Heart right ventricle (tissue), 16 donors: ENCODE measurements around the gene HORMAD1. TPM values are rescaled to one million over a fixed set of nuclear protein-coding genes. Genes with fewer than 3 reads are reported as not detected.

Experiments used
- ATAC-seq, 8 donors: fragments of 200-7000 bp; cut with Tn5 transposase; one replicate each; pipeline ENCODE4 v1.9.1; 2020; ENCODE audit warnings: mild to moderate bottlenecking in 8 of 8, moderate library complexity in 8 of 8, moderate number of reproducible peaks in 1 of 8
- DNase-seq, 2 donors: peaks; one replicate each; pipeline ENCODE4 v3.0.0-alpha.2; 2020
- H3K27ac ChIP-seq, 10 donors: fragments of 200-600 bp; sonication (generic) in 2 of 10; one replicate each; pipeline versions ENCODE4 v1.5.0 to v1.8.0; 2020 to 2022; ENCODE audit warnings: mild to moderate bottlenecking in 3 of 10
- H3K27me3 ChIP-seq, 7 donors: fragments of 200-600 bp; one replicate each; pipeline ENCODE4 v1.8.0; 2021 to 2022; ENCODE audit warnings: mild to moderate bottlenecking in 2 of 7
- H3K36me3 ChIP-seq, 9 donors: fragments of 200-600 bp; sonication (generic) in 1 of 9; one replicate each; pipeline versions ENCODE4 v1.5.0 to v1.8.0; 2020 to 2022; ENCODE audit warnings: mild to moderate bottlenecking in 2 of 9
- H3K4me1 ChIP-seq, 9 donors: fragments of 200-600 bp; sonication (generic) in 1 of 9; one replicate each; pipeline versions ENCODE4 v1.5.0 to v1.8.0; 2020 to 2022; ENCODE audit warnings: mild to moderate bottlenecking in 4 of 9
- H3K4me3 ChIP-seq, 10 donors: fragments of 200-600 bp; sonication (generic) in 2 of 10; one replicate each; pipeline versions ENCODE4 v1.5.0 to v1.8.0; 2020 to 2022; ENCODE audit warnings: mild to moderate bottlenecking in 7 of 10, moderate library complexity in 2 of 10
- H3K9me3 ChIP-seq, 11 donors: fragments of 200-600 bp in 10 of 11; sonication (generic) in 2 of 11; one replicate each; pipeline versions ENCODE4 v1.5.0 to v1.8.0; 2013 to 2022; ENCODE audit warnings: mild to moderate bottlenecking in 2 of 11, control low read depth in 1 of 11, moderate library complexity in 1 of 11
- CTCF ChIP-seq, 9 donors: fragments of 200-600 bp; sonication (generic) in 2 of 9; IDR thresholded peaks; one replicate each; pipeline versions ENCODE4 v1.5.0 to v1.8.0; 2021 to 2022; ENCODE audit warnings: antibody characterized with exemption in 9 of 9, mild to moderate bottlenecking in 5 of 9, moderate library complexity in 1 of 9
- WGBS, 2 donors: extraction: QIAGEN DNeasy Blood & Tissue Kit; methylation state at CpG; one replicate each; pipeline ENCODE4 v1.1.7; 2013; ENCODE audit warnings: inconsistent platforms in 1 of 2; 5-methylcytosine and 5-hydroxymethylcytosine counted together
- intact Hi-C, 10 donors: fragments of 100-400 bp; cut with DNase I; formaldehyde crosslinking; loops; one replicate each; pipeline versions ENCODE4 v1.11.1 to v1.14.2; 2022
- polyA plus RNA-seq, 2 donors: library from polyadenylated mRNA; stranded (reverse); fragments of 200-250 nt; gene quantifications; one replicate each; pipeline ENCODE4 v1.2.3, GENCODE V29; 2013
- total RNA-seq, 10 donors: library from RNA; stranded (reverse); fragmentation: NEBNext Ultra II Directional in 3 of 10; extraction: Animal tissue kit (Norgen Biotek cat#: 25700) in 3 of 10; gene quantifications; one replicate each; pipeline versions ENCODE4 v1.2.1 to v1.2.4, GENCODE V29; 2021 to 2023
- donor health status: Arrhythmogenic right ventricular cardiomyopathy.
- donor health status: ischemic (EF 13 %, LVEDD 7.1; RV severe dilation, severe dysfunction).
- donor health status: healthy with polysubstance abuse.
- donor health status: DM: no; HTN: yes; CAD: no.
- donor health status: DM: no; HTN: no; CAD: no.
- donor health status: ischemic (EF 25% LVEDD 6.9; RV normal size, moderate dysfunction).
- donor health status: ischemic (EF 25% LVEDD 5.7; RV mildly dilated, moderate dysfunction).
- donor health status: healthy.
- donor health status: DM: yes; HTN: yes; CAD: no.
- donor health status: Ischemic cardiomyopathy.
- donor health status: ischemic (EF 35%, LVEDD 5.7; RV mildly dilated, moderate dysfunction).
- donor health status: nonischemic (EF 11% LVEDD 7.7; RV severe dilation, severe dysfunction).
- donor health status: DM: yes; HTN: yes; CAD: no.
- donor health status: PGD.
- donor health status: ischemic (EF 29% LVEDD 5.4; RV normal size, mild dysfunction).
- donor health status: nonischemic (EF 23%, LVEDD 6.1; RV moderate dilation, normal function).

HORMAD1 gene
- total and polyA plus RNA-seq, 12 donors, result 0.23 to 0.33 TPM; not detected in 10

DNA sequence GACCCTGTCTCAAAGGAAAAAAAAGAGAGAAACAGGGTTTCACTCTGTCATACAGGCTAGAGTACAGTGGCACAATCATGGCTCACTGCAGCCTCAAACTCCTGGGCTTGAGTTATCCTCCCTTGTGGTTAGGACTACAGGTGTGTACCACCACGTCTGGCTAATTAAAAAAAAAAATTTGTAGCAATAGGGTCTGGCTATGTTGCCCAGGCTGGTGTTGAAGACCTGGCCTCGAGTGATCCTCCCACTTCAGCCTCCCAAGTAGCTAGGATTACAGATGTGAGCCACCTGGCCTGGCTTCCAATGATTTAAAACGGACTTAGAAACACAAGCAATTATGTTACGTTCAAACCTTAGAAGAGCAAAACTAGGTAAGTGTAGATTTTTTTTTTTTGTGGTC is 45.8 kb downstream of the HORMAD1 start:
- Histone ChIP-seq H3K27me3 (no peaks in the 10 kb centered on the region), H3K4me3 (no peak overlapping the region), H3K27ac (no peak overlapping the region), H3K36me3 (peaks cover 0 to 43% (median 0%) of the 10 kb centered on the region in 9 donors), H3K9me3 (no peaks in the 10 kb centered on the region), H3K4me1 (no peaks in the 10 kb centered on the region)
- intact Hi-C loops, result no loop called here
- DNase-seq, result no peak
- TF ChIP-seq CTCF (IDR thresholded peaks at IDR 0.05), result no peak
- WGBS, 2 donors, result 96 to 97% methylated on average over 4 of the region's 4 CpGs
- no peak for ATAC-seq

DNA sequence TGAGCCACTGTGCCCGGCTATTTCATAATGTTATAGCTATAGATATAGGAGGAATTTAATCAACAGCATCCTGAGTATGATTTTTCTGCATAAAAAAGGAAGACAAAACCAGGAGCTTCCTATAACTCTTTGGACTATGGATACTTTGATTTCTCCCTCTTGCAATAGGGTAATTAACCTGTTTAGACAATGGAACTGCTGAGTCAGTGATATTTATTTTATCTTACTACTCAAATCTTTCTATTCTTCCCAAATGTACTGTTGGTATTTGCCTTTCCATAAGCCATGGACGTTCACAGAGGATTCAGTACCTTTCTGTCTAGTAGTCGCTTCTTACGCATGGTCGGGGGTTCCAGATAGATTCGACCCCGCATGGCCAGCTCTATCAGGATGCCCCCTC is 57.4 kb downstream of the HORMAD1 start:
- WGBS, 2 donors, result 89 to 93% methylated on average over 7 of the region's 7 CpGs
- intact Hi-C loops, result no loop called here
- ATAC-seq (no peak), DNase-seq (no peak)
- Histone ChIP-seq H3K4me3 (no peak overlapping the region), H3K27me3 (no peaks in the 10 kb centered on the region), H3K27ac (no peak overlapping the region), H3K36me3 (peaks cover 0 to 59% (median 18%) of the 10 kb centered on the region in 9 donors), H3K4me1 (no peaks in the 10 kb centered on the region), H3K9me3 (no peaks in the 10 kb centered on the region)
- no peak for TF ChIP-seq CTCF (IDR thresholded peaks at IDR 0.05)

DNA sequence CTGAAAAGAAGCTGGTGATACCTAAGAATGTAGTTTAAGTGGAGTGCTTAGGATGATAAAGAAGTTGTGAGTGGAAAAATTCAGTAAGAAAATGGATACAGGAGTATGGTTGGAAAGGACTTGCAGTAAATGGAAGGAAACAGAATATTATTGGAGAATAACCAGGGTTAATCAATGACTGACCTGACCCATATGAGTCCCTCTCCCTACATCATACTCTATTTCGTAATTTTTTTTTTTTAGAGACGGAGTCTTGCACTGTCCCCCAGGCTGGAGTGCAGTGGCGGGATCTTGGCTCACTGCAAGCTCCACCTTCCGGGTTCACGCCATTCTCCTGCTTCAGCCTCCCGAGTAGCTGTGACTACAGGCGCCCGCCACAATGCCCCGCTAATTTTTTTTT is 57.9 kb downstream of the HORMAD1 start:
- 97 to 99% methylated on average over 9 of the region's 9 CpGs for WGBS, 2 donors
- no peak for TF ChIP-seq CTCF (IDR thresholded peaks at IDR 0.05)
- peaks cover 0 to 64% (median 21%) of the 10 kb centered on the region in 9 donors for H3K36me3 ChIP-seq
- H3K27ac ChIP-seq, result no peak overlapping the region
- DNase-seq (no peak), ATAC-seq (no peak)
- H3K4me1 ChIP-seq, result no peaks in the 10 kb centered on the region
- H3K27me3 ChIP-seq, result no peaks in the 10 kb centered on the region
- H3K4me3 ChIP-seq, result no peak overlapping the region
- intact Hi-C loops, result no loop called here
- no peaks in the 10 kb centered on the region for H3K9me3 ChIP-seq

GRCh38 chr1:150661156-150661555 is 59.5 kb downstream of the HORMAD1 start:
- H3K27me3 ChIP-seq, result no peaks in the 10 kb centered on the region
- H3K9me3 ChIP-seq, result no peaks in the 10 kb centered on the region
- intact Hi-C loops, result no loop called here
- no peak overlapping the region for H3K4me3 ChIP-seq
- peaks cover 0 to 81% (median 24%) of the 10 kb centered on the region in 9 donors for H3K36me3 ChIP-seq
- ATAC-seq (no peak), DNase-seq (no peak)
- no peak overlapping the region for H3K27ac ChIP-seq
- TF ChIP-seq CTCF (IDR thresholded peaks at IDR 0.05), result no peak
- no peaks in the 10 kb centered on the region for H3K4me1 ChIP-seq
- 96 to 97% methylated on average over 5 of the region's 5 CpGs for WGBS, 2 donors
